Spleen (tissue), 11 donors: ENCODE results near the gene KCNJ6. TPM values are rescaled to one million over a fixed set of nuclear protein-coding genes. Genes with fewer than 3 reads are reported as not detected.

Experiments used
- DNase-seq: peaks from one replicate; pipeline ENCODE4 v3.0.0-alpha.2; 2020
- H3K27ac ChIP-seq, 8 donors: fragments of 200-600 bp; sonication (generic) in 7 of 8; 1 replicate in 4 of 8; 2 replicates in 4 of 8; pipeline versions ENCODE4 v1.5.0 to v1.8.0; 2016 to 2021; ENCODE audit warnings: inconsistent platforms in 4 of 8, mild to moderate bottlenecking in 4 of 8, moderate library complexity in 1 of 8
- H3K27me3 ChIP-seq, 7 donors: fragments of 200-600 bp; sonication (generic) in 6 of 7; replicated peaks in 1 of 7; 1 replicate in 4 of 7; 2 replicates in 3 of 7; pipeline versions ENCODE4 v1.5.0 to v1.8.0; 2016 to 2021; ENCODE audit warnings: inconsistent platforms in 3 of 7, mild to moderate bottlenecking in 1 of 7
- H3K36me3 ChIP-seq, 6 donors: fragments of 200-600 bp; sonication (generic) in 5 of 6; 1 replicate in 4 of 6; 2 replicates in 2 of 6; pipeline versions ENCODE4 v1.5.0 to v1.8.0; 2016 to 2021; ENCODE audit warnings: inconsistent platforms in 2 of 6
- H3K4me1 ChIP-seq, 6 donors: fragments of 200-600 bp; sonication (generic) in 5 of 6; 1 replicate in 3 of 6; 2 replicates in 3 of 6; pipeline versions ENCODE4 v1.5.0 to v1.8.0; 2016 to 2021; ENCODE audit warnings: inconsistent platforms in 3 of 6
- H3K4me3 ChIP-seq, 8 donors: fragments of 200-600 bp; sonication (generic) in 7 of 8; 1 replicate in 4 of 8; 2 replicates in 4 of 8; pipeline versions ENCODE4 v1.5.0 to v1.8.0; 2016 to 2021; ENCODE audit warnings: inconsistent platforms in 4 of 8, mild to moderate bottlenecking in 4 of 8, moderate library complexity in 2 of 8
- H3K9me3 ChIP-seq, 8 donors: fragments of 200-600 bp; sonication (generic) in 7 of 8; 1 replicate in 4 of 8; 2 replicates in 4 of 8; pipeline versions ENCODE4 v1.5.0 to v1.8.0; 2016 to 2021; ENCODE audit warnings: inconsistent platforms in 4 of 8
- CTCF ChIP-seq, 11 experiments: fragments of 200-600 bp in 7 of 11; fragments of 450-650 bp in 4 of 11; sonication (generic) in 4 of 11; IDR thresholded peaks in 8 of 11; conservative IDR thresholded peaks in 3 of 11; 1 replicate in 7 of 11; 2 replicates in 4 of 11; pipeline versions ENCODE4 v1.4.0 to v1.8.0; 2016 to 2021; ENCODE audit warnings: antibody characterized with exemption in 11 of 11, inconsistent platforms in 4 of 11, mild to moderate bottlenecking in 1 of 11
- POLR2A ChIP-seq, 3 donors: fragments of 450-650 bp; IDR thresholded peaks; one replicate each; pipeline ENCODE4 v1.5.1; 2017; ENCODE audit warnings: antibody characterized with exemption in 3 of 3, mild to moderate bottlenecking in 1 of 3
- POLR2AphosphoS5 ChIP-seq, 3 donors: sonication (generic); formaldehyde crosslinking; IDR thresholded peaks; one replicate each; pipeline ENCODE4 v1.5.1; 2017; ENCODE audit warnings: antibody characterized with exemption in 3 of 3
- WGBS, 5 donors: extraction: QIAGEN DNeasy Blood & Tissue Kit in 3 of 5; methylation state at CpG; one replicate each; pipeline versions ENCODE4 v1.1.5 to v1.1.7; 2013 to 2018; 5-methylcytosine and 5-hydroxymethylcytosine counted together
- intact Hi-C: fragments of 100-400 bp; cut with DNase I; formaldehyde crosslinking; loops from one replicate; pipeline ENCODE4 v1.15.0; 2023; ENCODE audit warnings: low total_unique reads
- polyA plus RNA-seq, 3 donors: library from polyadenylated mRNA; stranded (reverse); fragments of 200-250 nt; gene quantifications; one replicate each; pipeline ENCODE4 v1.2.1, GENCODE V29; 2013
- total RNA-seq, 7 donors: library from RNA; depleted of rRNA in 3 of 7; stranded (reverse); fragments of >200 nt in 3 of 7; fragmentation: NEBNext Ultra II Directional in 4 of 7; extraction: Animal tissue kit (Norgen Biotek cat#: 25700) in 4 of 7; gene quantifications; one replicate each; pipeline versions ENCODE4 v1.1.0 to v1.2.1, GENCODE V29; 2016 to 2021
- donor health status: healthy with polysubstance abuse.
- donor health status: DM: no; HTN: no; CAD: no; lungs with moderate emphysema.
- donor health status: DM: no; HTN: no; CAD: no.
- donor health status: Bipolar disorder and iron deficiency.
- donor health status: healthy.
- donor health status: DM: no; HTN: no; CAD: no.
- donor health status: DM: yes; HTN: yes; CAD: no.

The KCNJ6 gene
- total and polyA plus RNA-seq, 10 donors = under 0.01 to 0.36 (median 0.10) TPM; not detected in 6

DNA sequence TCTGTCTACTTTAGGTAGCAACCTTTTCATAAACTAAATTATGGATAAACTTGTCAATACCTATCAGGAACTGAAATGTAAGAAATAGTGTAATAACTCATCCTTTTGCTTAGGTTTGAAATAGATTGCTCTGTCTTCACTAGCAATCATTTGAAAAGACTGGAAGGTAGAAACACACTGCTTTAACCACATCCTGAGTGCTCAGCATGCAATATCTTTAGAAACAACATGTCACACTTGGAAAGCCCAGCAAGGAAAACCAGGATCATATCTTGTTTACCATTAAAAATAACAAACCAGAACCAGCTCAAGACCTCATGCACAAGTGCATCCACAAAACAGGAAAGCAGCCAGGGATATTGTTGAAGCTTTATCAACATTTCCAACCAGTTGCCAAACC is 3.6 kb downstream of the KCNJ6 start:
- Histone ChIP-seq H3K4me3 (no peak overlapping the region), H3K4me1 (peaks cover 0 to 18% (median 12%) of the 10 kb centered on the region in 6 donors), H3K27me3 (peaks cover 0 to 86% (median 39%) of the 10 kb centered on the region in 7 donors), H3K9me3 (no peaks in the 10 kb centered on the region), H3K27ac (no peak overlapping the region), H3K36me3 (no peaks in the 10 kb centered on the region)
- intact Hi-C loops = no loop called here
- TF ChIP-seq POLR2A (IDR thresholded peaks at IDR 0.05) (no peak), POLR2AphosphoS5 (IDR thresholded peaks at IDR 0.05) (no peak), CTCF (IDR thresholded peaks at IDR 0.05 in 8 of 11, conservative IDR thresholded peaks at IDR 0.05 in 3 of 11) (no peak)
- no peak for DNase-seq

GRCh38 chr21:37909936-37910335 is 6.3 kb downstream of the KCNJ6 start:
- Histone ChIP-seq H3K9me3 (no peaks in the 10 kb centered on the region), H3K4me1 (peaks cover 0 to 5% (median 0%) of the 10 kb centered on the region in 6 donors), H3K27me3 (peaks cover 0 to 59% (median 13%) of the 10 kb centered on the region in 7 donors), H3K4me3 (no peak overlapping the region), H3K36me3 (no peaks in the 10 kb centered on the region), H3K27ac (no peak overlapping the region)
- TF ChIP-seq CTCF (IDR thresholded peaks at IDR 0.05 in 8 of 11, conservative IDR thresholded peaks at IDR 0.05 in 3 of 11) (no peak), POLR2A (IDR thresholded peaks at IDR 0.05) (no peak), POLR2AphosphoS5 (IDR thresholded peaks at IDR 0.05) (no peak)
- 70 to 90% (median 83%) methylated on average over 6 of the region's 6 CpGs for WGBS, 5 donors
- DNase-seq = no peak
- intact Hi-C loops = no loop called here

- TF ChIP-seq POLR2AphosphoS5 (IDR thresholded peaks at IDR 0.05) = no peak
- TF ChIP-seq CTCF (IDR thresholded peaks at IDR 0.05 in 8 of 11, conservative IDR thresholded peaks at IDR 0.05 in 3 of 11) = no peak
- no peak for TF ChIP-seq POLR2A (IDR thresholded peaks at IDR 0.05)
- DNase-seq = no peak
- H3K4me3 ChIP-seq = no peak overlapping the region
- 78 to 90% (median 88%) methylated on average over 2 of the region's 2 CpGs for WGBS, 5 donors
- peaks cover 0 to 47% (median 3%) of the 10 kb centered on the region in 7 donors for H3K27me3 ChIP-seq
- no peaks in the 10 kb centered on the region for H3K4me1 ChIP-seq
- intact Hi-C loops = no loop called here
- no peak overlapping the region for H3K27ac ChIP-seq
- no peaks in the 10 kb centered on the region for H3K36me3 ChIP-seq
- no peaks in the 10 kb centered on the region for H3K9me3 ChIP-seq
Observed at GRCh38 chr21:37908691-37909090, 7.6 kb downstream of the KCNJ6 start.

DNA sequence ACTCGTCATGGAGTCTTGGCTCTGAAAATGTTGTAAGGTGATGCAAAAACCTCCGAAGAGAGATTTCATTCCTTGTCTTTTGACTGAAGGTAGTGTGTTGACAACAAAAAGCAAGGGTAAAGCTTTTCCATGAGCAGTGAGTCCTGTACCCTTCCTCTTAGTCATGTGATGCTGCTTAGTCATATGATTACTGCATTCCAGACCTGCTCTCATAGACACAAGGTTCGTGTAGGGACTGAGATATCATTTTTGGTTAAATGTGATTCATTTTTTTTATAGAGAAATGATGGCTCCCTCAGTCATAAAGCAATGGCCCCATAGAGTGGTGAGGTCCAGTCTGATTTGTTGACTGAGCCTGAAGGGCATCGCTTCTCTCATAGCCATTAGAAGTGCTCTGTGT is 9.2 kb downstream of the KCNJ6 start:
- 61 to 78% (median 68%) methylated on average over 4 of the region's 4 CpGs for WGBS, 5 donors
- intact Hi-C loops = no loop called here
- Histone ChIP-seq H3K36me3 (no peaks in the 10 kb centered on the region), H3K27me3 (peaks cover 0 to 32% (median 0%) of the 10 kb centered on the region in 7 donors), H3K27ac (no peak overlapping the region), H3K9me3 (no peaks in the 10 kb centered on the region), H3K4me3 (no peak overlapping the region), H3K4me1 (no peaks in the 10 kb centered on the region)
- no peak for TF ChIP-seq POLR2A (IDR thresholded peaks at IDR 0.05)
- TF ChIP-seq POLR2AphosphoS5 (IDR thresholded peaks at IDR 0.05) = no peak
- no peak for TF ChIP-seq CTCF (IDR thresholded peaks at IDR 0.05 in 8 of 11, conservative IDR thresholded peaks at IDR 0.05 in 3 of 11)
- DNase-seq = no peak
